Panc1 (cell line): Measurements from ENCODE around the gene CACNA1C. TPM values are rescaled to one million over a fixed set of nuclear protein-coding genes. Genes with fewer than 3 reads are reported as not detected.

ENCODE experiments used
- ATAC-seq: fragments of 200-7000 bp; cut with Tn5 transposase; 2 replicates; pipeline ENCODE4 v1.9.1; 2020; ENCODE audit warnings: mild to moderate bottlenecking, moderate library complexity
- BruUV-seq: library from RNA; stranded (reverse); fragments of 400-500 nt; replicated peaks from 2 replicates; lab custom pipeline; 2021; lab: Mats Ljungman, UMichigan
- CTCF ChIA-PET: fragments of 300-600 bp; sonication (Branson Sonifier 250); formaldehyde crosslinking; loops from one replicate; lab custom pipeline; 2022; ENCODE audit warnings: antibody characterized with exemption; lab: Charles Lee
- POLR2A ChIA-PET: fragments of 300-600 bp; sonication (Branson Sonifier 250); formaldehyde crosslinking; loops from one replicate; lab custom pipeline; 2022; ENCODE audit warnings: antibody characterized with exemption; lab: Charles Lee
- DNase-seq: peaks from one replicate; pipeline ENCODE4 v3.0.0-alpha.2; 2010; ENCODE audit warnings: low read depth, low spot score
- H3K27ac ChIP-seq: 2 replicates; pipeline ENCODE4 v1.5.1; 2011; ENCODE audit warnings: mild to moderate bottlenecking, low read length, inconsistent platforms
- H3K27me3 ChIP-seq: fragments of 200-500 bp; sonication (Bioruptor generic); 2 replicates; pipeline ENCODE4 v1.6.0; 2014; ENCODE audit warnings: low read length, inconsistent platforms; ENCODE audit not compliant: control insufficient read depth, insufficient read depth
- H3K36me3 ChIP-seq: fragments of 200-500 bp; sonication (Bioruptor generic); 2 replicates; pipeline ENCODE4 v1.5.1; 2014; ENCODE audit warnings: inconsistent platforms, mild to moderate bottlenecking, low read length, moderate library complexity; ENCODE audit not compliant: control insufficient read depth, insufficient read depth
- H3K4me1 ChIP-seq: 2 replicates; pipeline ENCODE4 v1.5.1; 2011; ENCODE audit warnings: inconsistent platforms, mild to moderate bottlenecking, low read length, moderate library complexity; ENCODE audit not compliant: control insufficient read depth, insufficient read depth
- H3K4me3 ChIP-seq, 2 experiments: 2 replicates each; pipeline ENCODE4 v1.5.1; 2011 to 2012; ENCODE audit warnings: low read depth in 2 of 2, low read length in 2 of 2, mild to moderate bottlenecking in 2 of 2, inconsistent platforms in 1 of 2, moderate library complexity in 1 of 2
- H3K9me3 ChIP-seq: fragments of 200-500 bp; sonication (Bioruptor generic); 2 replicates; pipeline ENCODE4 v1.5.1; 2014; ENCODE audit warnings: low read depth, mild to moderate bottlenecking, inconsistent platforms, low read length, moderate library complexity; ENCODE audit not compliant: control insufficient read depth, insufficient read depth
- POLR2AphosphoS5 ChIP-seq: IDR thresholded peaks from 2 replicates; pipeline ENCODE4 v1.6.1; 2012; ENCODE audit warnings: mild to moderate bottlenecking, low read depth, low read length, moderate library complexity
- SIN3A ChIP-seq: IDR thresholded peaks from 2 replicates; pipeline ENCODE4 v1.6.1; 2012; ENCODE audit warnings: low read depth, mild to moderate bottlenecking, low read length, moderate library complexity, borderline replicate concordance; ENCODE audit not compliant: insufficient read depth
- TCF7L2 ChIP-seq: IDR thresholded peaks from 2 replicates; pipeline ENCODE4 v1.6.1; 2011; ENCODE audit warnings: mild to moderate bottlenecking, low read depth, low read length, inconsistent platforms
- in situ Hi-C: cut with HindIII; loops from 2 replicates; pipeline ENCODE4 v1.10.0; 2016; ENCODE audit warnings: low sequenced_read_pairs, low pct_unique_long_range_greater_than_20kb
- intact Hi-C: fragments of 100-400 bp; cut with micrococcal nuclease; formaldehyde crosslinking; loops from one replicate; pipeline ENCODE4 v1.10.0; 2022; ENCODE audit not compliant: unreplicated experiment
- total RNA-seq: library from RNA; stranded (reverse); gene quantifications from one replicate; pipeline ENCODE4 v1.2.1, GENCODE V29; 2021; ENCODE audit not compliant: unreplicated experiment
- TF ChIP-seq, protein P1 (sequence below), 2 experiments: IDR thresholded peaks; 2 replicates each; pipeline ENCODE4 v1.6.1; 2011 to 2012; ENCODE audit warnings: low read depth in 2 of 2, control low read depth in 1 of 2, low read length in 1 of 2, mild to moderate bottlenecking in 1 of 2, moderate library complexity in 1 of 2; ENCODE audit not compliant: insufficient read depth in 1 of 2
- TF ChIP-seq, protein P2 (sequence below): fragments of 450-650 bp; IDR thresholded peaks from 2 replicates; pipeline ENCODE4 v1.5.1; 2017; ENCODE audit warnings: mild to moderate bottlenecking

CACNA1C gene
- total RNA-seq, 1 experiment from 2014 or later, result 0.03 TPM

DNA sequence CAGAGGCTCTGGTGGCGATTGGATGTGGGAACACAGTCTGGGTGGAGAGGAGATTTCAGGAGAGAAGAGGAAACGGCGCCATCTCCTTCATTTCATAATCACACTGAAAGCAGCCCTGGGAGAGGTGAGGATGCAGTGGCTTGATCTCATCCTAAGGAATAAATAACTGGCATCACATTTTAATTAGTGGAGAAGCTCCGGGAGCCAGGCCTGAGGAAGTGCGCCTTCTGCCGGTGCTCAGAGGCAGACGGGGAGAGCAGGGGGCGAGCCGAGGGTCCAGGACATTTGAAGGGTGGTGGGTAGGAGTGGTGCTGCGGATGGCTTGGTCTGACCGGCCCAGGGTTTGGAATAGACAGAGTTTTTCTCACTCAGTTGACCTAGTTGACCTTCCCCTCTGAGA is 265.0 kb downstream of the CACNA1C start:
- ChIA-PET POLR2A (no interaction called here), CTCF (no interaction called here)
- DNase-seq (no peak), ATAC-seq (no peak)
- in situ Hi-C loops (no loop called here), intact Hi-C loops (no loop called here)
- H3K4me1 ChIP-seq, result no peaks in the 10 kb centered on the region
- H3K27me3 ChIP-seq, result peaks cover 2% of the 10 kb centered on the region; the same call in 1 of the 2 replicates
- no peak overlapping the region for H3K27ac ChIP-seq
- H3K9me3 ChIP-seq, result no peaks in the 10 kb centered on the region
- no peak overlapping the region for H3K4me3 ChIP-seq
- TF ChIP-seq, protein P1, sequence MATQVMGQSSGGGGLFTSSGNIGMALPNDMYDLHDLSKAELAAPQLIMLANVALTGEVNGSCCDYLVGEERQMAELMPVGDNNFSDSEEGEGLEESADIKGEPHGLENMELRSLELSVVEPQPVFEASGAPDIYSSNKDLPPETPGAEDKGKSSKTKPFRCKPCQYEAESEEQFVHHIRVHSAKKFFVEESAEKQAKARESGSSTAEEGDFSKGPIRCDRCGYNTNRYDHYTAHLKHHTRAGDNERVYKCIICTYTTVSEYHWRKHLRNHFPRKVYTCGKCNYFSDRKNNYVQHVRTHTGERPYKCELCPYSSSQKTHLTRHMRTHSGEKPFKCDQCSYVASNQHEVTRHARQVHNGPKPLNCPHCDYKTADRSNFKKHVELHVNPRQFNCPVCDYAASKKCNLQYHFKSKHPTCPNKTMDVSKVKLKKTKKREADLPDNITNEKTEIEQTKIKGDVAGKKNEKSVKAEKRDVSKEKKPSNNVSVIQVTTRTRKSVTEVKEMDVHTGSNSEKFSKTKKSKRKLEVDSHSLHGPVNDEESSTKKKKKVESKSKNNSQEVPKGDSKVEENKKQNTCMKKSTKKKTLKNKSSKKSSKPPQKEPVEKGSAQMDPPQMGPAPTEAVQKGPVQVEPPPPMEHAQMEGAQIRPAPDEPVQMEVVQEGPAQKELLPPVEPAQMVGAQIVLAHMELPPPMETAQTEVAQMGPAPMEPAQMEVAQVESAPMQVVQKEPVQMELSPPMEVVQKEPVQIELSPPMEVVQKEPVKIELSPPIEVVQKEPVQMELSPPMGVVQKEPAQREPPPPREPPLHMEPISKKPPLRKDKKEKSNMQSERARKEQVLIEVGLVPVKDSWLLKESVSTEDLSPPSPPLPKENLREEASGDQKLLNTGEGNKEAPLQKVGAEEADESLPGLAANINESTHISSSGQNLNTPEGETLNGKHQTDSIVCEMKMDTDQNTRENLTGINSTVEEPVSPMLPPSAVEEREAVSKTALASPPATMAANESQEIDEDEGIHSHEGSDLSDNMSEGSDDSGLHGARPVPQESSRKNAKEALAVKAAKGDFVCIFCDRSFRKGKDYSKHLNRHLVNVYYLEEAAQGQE (IDR thresholded peaks at IDR 0.05; ENCODE audit: insufficient read depth in 1 of 2, low read depth in 2 of 2, low read length in 1 of 2), result no peak
- TF ChIP-seq, protein P2, sequence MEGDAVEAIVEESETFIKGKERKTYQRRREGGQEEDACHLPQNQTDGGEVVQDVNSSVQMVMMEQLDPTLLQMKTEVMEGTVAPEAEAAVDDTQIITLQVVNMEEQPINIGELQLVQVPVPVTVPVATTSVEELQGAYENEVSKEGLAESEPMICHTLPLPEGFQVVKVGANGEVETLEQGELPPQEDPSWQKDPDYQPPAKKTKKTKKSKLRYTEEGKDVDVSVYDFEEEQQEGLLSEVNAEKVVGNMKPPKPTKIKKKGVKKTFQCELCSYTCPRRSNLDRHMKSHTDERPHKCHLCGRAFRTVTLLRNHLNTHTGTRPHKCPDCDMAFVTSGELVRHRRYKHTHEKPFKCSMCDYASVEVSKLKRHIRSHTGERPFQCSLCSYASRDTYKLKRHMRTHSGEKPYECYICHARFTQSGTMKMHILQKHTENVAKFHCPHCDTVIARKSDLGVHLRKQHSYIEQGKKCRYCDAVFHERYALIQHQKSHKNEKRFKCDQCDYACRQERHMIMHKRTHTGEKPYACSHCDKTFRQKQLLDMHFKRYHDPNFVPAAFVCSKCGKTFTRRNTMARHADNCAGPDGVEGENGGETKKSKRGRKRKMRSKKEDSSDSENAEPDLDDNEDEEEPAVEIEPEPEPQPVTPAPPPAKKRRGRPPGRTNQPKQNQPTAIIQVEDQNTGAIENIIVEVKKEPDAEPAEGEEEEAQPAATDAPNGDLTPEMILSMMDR, result no peak
- no peak for TF ChIP-seq POLR2AphosphoS5
- no peak for TF ChIP-seq SIN3A
- no peak for TF ChIP-seq TCF7L2
- BruUV-seq, result no TSS peak
- H3K36me3 ChIP-seq, result no peaks in the 10 kb centered on the region

DNA sequence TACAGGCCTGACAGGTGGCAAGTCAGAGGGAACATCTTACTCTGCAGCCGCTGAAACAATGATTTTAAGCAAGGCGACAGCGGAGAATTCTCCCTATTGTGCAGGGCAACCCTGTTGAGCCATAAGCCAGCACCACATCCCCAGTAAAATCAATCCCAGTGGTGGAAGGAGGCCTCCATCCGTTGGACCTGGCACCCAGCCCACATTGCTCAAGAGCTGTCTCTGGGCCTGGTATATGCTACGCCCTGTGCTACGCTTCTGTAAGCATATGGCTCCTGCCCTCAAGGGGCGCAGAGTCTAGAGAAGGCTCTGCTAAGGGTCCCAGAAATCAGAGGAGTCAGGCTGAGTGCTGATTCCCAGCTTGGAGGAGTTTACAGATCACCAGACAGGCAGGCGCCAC is 265.5 kb downstream of the CACNA1C start:
- no peak for TF ChIP-seq POLR2AphosphoS5
- TF ChIP-seq TCF7L2, result no peak
- no peak for TF ChIP-seq SIN3A
- TF ChIP-seq, protein P2, result no peak
- TF ChIP-seq, protein P1 (IDR thresholded peaks at IDR 0.05; ENCODE audit: insufficient read depth in 1 of 2, low read depth in 2 of 2, low read length in 1 of 2), result no peak
- intact Hi-C loops (no loop called here), in situ Hi-C loops (no loop called here)
- Histone ChIP-seq H3K27ac (no peak overlapping the region), H3K4me1 (no peaks in the 10 kb centered on the region), H3K36me3 (no peaks in the 10 kb centered on the region), H3K4me3 (no peak overlapping the region), H3K27me3 (peaks cover 2% of the 10 kb centered on the region; the same call in 1 of the 2 replicates), H3K9me3 (no peaks in the 10 kb centered on the region)
- CTCF ChIA-PET, result no interaction called here
- BruUV-seq, result no TSS peak
- DNase-seq (no peak), ATAC-seq (no peak)
- POLR2A ChIA-PET, result no interaction called here
